ENCODE results near the gene METTL13.

DNA sequence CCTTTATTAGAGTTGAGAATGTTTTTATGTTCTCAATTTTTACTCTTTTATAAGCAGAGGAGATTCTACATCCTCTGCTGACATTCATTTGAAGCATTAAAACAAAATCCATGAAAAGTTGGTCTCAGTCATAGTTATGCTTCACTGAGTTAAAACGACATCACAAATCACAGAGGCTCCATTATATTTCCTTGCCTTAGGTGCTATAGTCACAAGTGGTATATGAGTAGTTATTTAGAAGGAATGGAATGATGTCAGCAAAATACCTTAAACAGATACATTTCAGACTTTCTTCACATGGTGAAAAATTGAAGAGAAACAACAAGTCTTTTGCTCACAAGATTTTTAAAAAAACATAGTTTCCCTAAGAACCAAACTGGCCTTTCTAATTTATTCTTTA is 11.7 kb upstream of the METTL13 start:
- TF ChIP-seq CTCF (IDR thresholded peaks at IDR 0.05) (no peak), EZH2 (IDR thresholded peaks at IDR 0.05; ENCODE audit: borderline replicate concordance, insufficient read depth, low read depth, low read length, poor library complexity, severe bottlenecking) (no peak)

Data from B cell (primary cell).